Fibroblast of the aortic adventitia (primary cell): ENCODE data around the gene MKLN1. TPM values are rescaled to one million over a fixed set of nuclear protein-coding genes. Genes with fewer than 3 reads are reported as not detected.
"Not testable (repeated sequence)": the region's sequence is repeated elsewhere in the genome, so short reads cannot be mapped to it uniquely, and the experiment has no call there.

ENCODE experiments used
- DNase-seq: peaks from one replicate; pipeline ENCODE4 v3.0.0-alpha.2; 2010; ENCODE audit warnings: low read depth
- H3K4me3 ChIP-seq: 2 replicates; pipeline ENCODE4 v1.5.1; 2011; ENCODE audit warnings: low read depth, mild to moderate bottlenecking, control low read depth, low read length, moderate library complexity
- CTCF ChIP-seq: IDR thresholded peaks from 2 replicates; pipeline ENCODE4 v1.5.1; 2011; ENCODE audit warnings: mild to moderate bottlenecking, low read length, control low read depth, inconsistent platforms; ENCODE audit not compliant: insufficient read depth
- total RNA-seq: library from RNA; depleted of rRNA; stranded (reverse); fragments of >200 nt; gene quantifications from 2 replicates; pipeline ENCODE4 v1.2.3, GENCODE V29; 2012; ENCODE audit warnings: low replicate concordance

MKLN1 gene
- total RNA-seq, 1 donor: 71.9 TPM

DNA sequence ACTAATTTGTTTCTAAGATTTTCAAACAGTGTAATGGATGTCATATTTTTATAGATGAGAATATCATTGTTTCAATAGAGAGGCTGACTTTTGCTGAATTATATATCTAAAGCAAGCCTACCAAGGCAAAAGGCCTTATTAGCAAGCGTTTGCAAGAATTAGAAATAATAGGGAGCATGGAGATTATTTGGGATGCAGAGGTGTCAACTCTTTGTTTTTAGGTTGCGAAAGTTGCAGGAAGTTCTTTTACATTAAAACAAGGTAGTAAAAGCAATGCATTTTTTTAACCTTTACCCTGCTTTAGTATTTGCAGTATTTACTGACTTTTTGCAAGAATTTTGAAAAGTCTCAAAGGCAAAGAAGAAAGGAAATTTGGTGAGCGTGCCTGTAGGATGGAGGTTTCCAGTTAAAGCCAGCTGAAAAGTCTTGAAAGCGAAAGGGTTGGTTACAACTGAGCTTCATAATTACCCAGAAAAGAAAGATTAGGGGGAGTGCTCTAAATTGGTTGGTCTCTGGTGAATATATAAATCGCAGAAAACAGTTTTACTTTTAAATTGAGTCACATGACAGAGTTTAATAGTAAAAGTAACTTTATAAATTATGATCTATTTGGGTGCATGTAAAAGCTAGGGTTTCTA lies 81.6 kb downstream of the MKLN1 start:
- TF ChIP-seq CTCF: no peak
- no peak overlapping the region for H3K4me3 ChIP-seq
- DNase-seq: no peak

DNA sequence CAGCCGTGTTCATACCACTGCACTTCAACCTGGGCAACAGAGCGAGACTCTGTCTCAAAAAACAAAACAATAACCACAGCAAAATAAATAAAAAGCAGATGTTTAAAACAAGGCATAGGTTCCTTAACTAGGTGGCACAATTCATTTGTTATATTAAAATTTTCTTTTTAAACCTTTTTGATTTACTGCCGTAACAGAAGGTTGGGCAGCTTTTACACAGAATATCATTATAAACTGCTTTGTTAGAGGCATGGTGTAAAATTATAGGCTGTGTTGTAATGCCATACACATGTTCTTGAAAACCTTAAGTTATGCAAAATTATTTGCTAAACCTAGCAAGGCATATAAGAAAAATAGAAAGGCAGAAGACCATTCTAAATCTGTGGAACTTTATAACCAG lies 84.4 kb downstream of the MKLN1 start:
- no peak for TF ChIP-seq CTCF
- no peak overlapping the region for H3K4me3 ChIP-seq
- DNase-seq: no peak

DNA sequence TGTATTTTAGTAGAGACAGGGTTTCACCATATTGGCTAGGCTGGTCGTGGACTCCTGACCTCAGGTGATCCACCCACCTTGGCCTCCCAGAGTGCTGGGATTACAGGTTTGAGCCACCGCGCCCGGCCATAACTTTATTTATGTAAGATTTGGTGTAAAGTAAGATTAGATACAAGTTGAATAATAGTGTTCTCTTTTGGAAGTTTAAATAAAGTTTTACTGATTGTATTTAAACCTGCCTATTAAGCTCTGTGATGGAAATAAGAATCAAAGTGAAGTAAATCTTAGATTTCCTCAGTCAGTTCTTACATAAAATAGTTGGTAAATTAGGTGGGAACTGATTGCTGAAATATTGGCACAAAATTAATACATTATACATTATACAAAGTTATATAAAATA lies 86.0 kb downstream of the MKLN1 start:
- H3K4me3 ChIP-seq: no peak overlapping the region
- no peak for TF ChIP-seq CTCF
- DNase-seq: no peak

DNA sequence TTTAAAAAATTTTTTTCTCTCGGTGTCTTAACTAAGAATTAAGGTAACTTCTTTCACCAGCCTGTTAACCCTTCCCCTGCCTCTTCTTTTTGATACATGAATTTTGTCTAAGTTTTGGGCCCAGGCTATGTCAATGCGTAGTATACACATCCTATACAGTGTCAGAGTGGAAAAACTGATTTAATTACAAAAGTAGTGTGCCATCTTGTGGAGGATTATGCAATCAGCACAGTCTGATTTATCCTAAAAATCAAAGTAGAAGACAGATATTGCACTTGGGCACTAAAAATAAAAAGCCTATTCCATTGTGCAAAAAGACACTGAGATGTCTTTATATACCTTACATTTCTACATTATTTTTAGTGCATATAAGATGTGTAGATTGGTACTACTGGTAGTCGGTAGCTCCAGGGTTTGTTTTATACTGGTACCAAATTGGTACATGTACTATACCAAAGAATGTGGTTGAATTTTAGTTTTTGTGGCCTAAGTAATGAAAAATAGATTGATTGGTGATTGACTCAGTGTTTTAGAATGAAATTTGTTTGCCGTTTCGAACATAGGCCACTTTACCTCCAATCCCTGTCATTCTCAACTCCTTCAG lies 96.6 kb downstream of the MKLN1 start:
- peak; percentile 72 for DNase-seq
- TF ChIP-seq CTCF: peak; percentile 51
- no peak overlapping the region for H3K4me3 ChIP-seq

DNA sequence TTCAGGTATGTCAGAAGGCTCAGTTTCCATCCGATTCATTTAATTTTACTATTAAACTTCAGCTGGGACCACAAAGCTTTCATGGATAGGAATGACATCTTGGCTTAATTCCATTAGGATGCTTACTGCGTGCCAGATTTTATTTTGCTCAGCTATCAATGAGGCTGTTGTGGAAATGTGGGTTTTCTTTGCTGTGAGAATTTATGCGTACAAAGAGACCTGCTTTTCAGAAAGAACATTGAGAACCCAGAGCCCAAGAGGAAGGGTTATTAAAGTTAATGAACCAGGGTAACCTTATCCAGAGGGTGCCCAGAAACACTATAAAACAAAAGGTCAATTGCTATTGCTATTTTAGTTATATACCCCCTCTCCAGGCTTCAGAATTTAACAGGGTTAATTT lies 98.3 kb downstream of the MKLN1 start:
- no peak for TF ChIP-seq CTCF
- DNase-seq: no peak
- no peak overlapping the region for H3K4me3 ChIP-seq

DNA sequence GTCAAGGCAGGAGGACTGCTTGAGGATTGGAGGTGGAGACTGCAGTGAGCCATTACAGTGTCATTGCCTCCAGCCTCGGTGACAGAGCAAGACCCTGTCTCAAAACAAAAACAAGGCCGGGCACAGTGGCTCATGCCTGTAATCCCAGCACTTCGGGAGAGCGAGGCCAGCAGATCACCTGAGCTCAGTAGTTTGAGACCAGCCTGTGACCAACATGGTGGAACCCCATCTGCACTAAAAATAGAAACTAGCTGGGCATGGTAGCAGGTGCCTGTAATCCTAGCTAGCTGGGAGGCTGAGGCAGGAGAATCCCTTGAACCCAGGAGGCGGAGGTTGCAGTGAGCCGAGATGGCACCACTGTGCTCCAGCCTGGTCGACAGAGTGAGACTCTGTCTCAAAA lies 103.2 kb downstream of the MKLN1 start:
- DNase-seq, H3K4me3 ChIP-seq: not testable (repeated sequence)

GRCh38 chr7:131431289-131431688 lies 103.6 kb downstream of the MKLN1 start:
- peak; percentile 85 for DNase-seq
- no peak overlapping the region for H3K4me3 ChIP-seq

More at GRCh38 chr7:131431289-131431688, 103.6 kb downstream of the MKLN1 start:
- TF ChIP-seq CTCF: no peak
